A673 (cell line): ENCODE measurements around the gene HMCN1.

ENCODE experiments used
- CTCF ChIP-seq: fragments of 300-800, 200-600 bp; sonication (generic); conservative IDR thresholded peaks from 2 replicates; pipeline ENCODE4 v1.5.1; 2017; ENCODE audit warnings: low read depth, mild to moderate bottlenecking, antibody characterized with exemption, low read length, moderate library complexity, mixed read lengths
- EZH2 ChIP-seq: fragments of 200-600 bp; sonication (generic); IDR thresholded peaks from 2 replicates; pipeline ENCODE4 v1.6.1; 2017; ENCODE audit warnings: borderline replicate concordance, low read depth, mild to moderate bottlenecking, mixed read lengths, antibody characterized with exemption, low read length; ENCODE audit not compliant: poor library complexity, severe bottlenecking

GRCh38 chr1:186112280-186112679 is 378.1 kb downstream of the HMCN1 start:
- TF ChIP-seq CTCF (no peak), EZH2 (no peak)
